ENCODE data around the gene MRPL41. TPM values are rescaled to one million over a fixed set of nuclear protein-coding genes. Genes with fewer than 3 reads are reported as not detected.
A peak's percentile ranks its signal among the peaks of the same experiment; 100 is the strongest.

Gene MRPL41
- total and polyA plus RNA-seq, 2 of the 13 experiments (the other 11 are each of a cell fraction or from before 2014, with no cell fraction given): 20.9 to 54.0 TPM

GRCh38 chr9:137552022-137552768, 516 bp downstream of the MRPL41 start (continued):
- TF ChIP-seq RERE (CRISPR knock-in tag; IDR thresholded peaks at IDR 0.05; ENCODE audit: low read depth): no peak
- TF ChIP-seq ZNF512 (CRISPR knock-in tag; IDR thresholded peaks at IDR 0.05): no peak
- TF ChIP-seq FOXM1 (CRISPR knock-in tag; IDR thresholded peaks at IDR 0.05): no peak
- no peak for TF ChIP-seq ZNF256 (CRISPR knock-in tag; conservative IDR thresholded peaks at IDR 0.05)
- TF ChIP-seq U2AF2 (IDR thresholded peaks at IDR 0.05; ENCODE audit: low read depth, low read length): no peak
- TF ChIP-seq ZNF460 (CRISPR knock-in tag; IDR thresholded peaks at IDR 0.05; ENCODE audit: borderline replicate concordance): no peak
- no peak for TF ChIP-seq ZHX2 (IDR thresholded peaks at IDR 0.05; ENCODE audit: low read depth)
- TF ChIP-seq ZHX2 (CRISPR knock-in tag; IDR thresholded peaks at IDR 0.05; ENCODE audit: borderline replicate concordance): no peak
- TF ChIP-seq MAZ (IDR thresholded peaks at IDR 0.05; ENCODE audit: borderline replicate concordance, low read depth, low read length): no peak
- no peak for TF ChIP-seq MAZ (CRISPR knock-in tag; IDR thresholded peaks at IDR 0.05; ENCODE audit: low read depth)
- no peak for TF ChIP-seq IKZF1 (IDR thresholded peaks at IDR 0.05)
- no peak; the same call in 1 of the 2 replicates for TF ChIP-seq MTA1 (CRISPR knock-in tag; IDR thresholded peaks at IDR 0.05; ENCODE audit: borderline replicate concordance)
- TF ChIP-seq ZFP36L1 (CRISPR knock-in tag; IDR thresholded peaks at IDR 0.05): no peak
- TF ChIP-seq AGO2 (optimal IDR thresholded peaks at IDR 0.05; ENCODE audit: low read depth, low read length): peak; percentile 90
- no peak for TF ChIP-seq TCF7 (IDR thresholded peaks at IDR 0.05; ENCODE audit: low read depth)
- no peak for TF ChIP-seq FOXA1 (IDR thresholded peaks at IDR 0.05)
- TF ChIP-seq FOXA1 (CRISPR knock-in tag; IDR thresholded peaks at IDR 0.05): no peak
- no peak for TF ChIP-seq SUZ12 (IDR thresholded peaks at IDR 0.05; ENCODE audit: low read depth, low read length)

Data from HepG2 (cell line).